GM19438 (cell line): Measurements from ENCODE around the gene C2CD4A.

Experiments
- ATAC-seq: cut with Tn5 transposase; IDR thresholded peaks from one replicate; pipeline ENCODE4 v1.9.1; 2021; ENCODE audit warnings: low read depth; ENCODE audit not compliant: unreplicated experiment

Gene C2CD4A

DNA sequence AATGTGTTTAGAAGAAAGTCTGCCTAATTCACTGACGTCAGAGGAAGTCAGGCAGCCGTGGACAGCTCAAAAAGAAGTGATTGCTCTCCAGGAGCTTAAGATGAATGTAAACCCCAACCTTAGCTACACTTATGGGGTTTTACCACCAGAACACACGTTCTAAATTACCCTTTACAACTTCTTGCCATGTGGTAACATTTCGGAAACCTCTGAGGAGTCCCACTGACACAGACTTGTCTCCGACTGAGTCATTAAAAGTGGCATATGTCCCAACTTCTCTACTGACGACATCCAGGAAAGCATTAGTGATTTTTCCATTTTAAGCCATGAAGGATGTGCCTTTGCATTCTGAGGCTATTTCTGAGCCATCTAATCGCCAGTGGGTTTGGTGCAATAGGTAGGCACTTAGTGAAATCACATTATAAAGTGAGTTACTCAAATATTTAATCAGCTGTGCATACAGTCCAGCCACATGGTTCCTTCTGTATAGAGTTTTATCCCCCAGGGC is 32.4 kb downstream of the C2CD4A start:
- no peak for ATAC-seq

DNA sequence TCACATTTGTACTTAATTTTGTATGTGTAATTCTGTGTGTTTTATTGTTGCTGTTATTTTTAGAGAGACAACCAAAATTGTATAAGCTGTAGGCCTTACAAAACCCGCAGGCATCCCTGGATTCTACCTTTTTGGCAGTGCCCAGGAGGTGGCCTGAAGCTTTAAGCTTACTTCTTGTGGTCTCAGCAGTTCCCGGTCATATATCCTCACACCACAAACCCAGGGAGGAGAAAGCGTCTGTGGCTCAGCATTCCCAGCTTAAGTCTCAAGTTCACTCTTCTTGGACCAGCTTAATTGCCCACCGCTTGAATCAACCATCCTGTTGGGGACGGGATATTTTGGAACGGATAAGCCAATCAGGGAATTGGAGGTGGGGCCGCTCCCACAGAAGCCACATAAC is 36.7 kb downstream of the C2CD4A start:
- no peak for ATAC-seq

DNA sequence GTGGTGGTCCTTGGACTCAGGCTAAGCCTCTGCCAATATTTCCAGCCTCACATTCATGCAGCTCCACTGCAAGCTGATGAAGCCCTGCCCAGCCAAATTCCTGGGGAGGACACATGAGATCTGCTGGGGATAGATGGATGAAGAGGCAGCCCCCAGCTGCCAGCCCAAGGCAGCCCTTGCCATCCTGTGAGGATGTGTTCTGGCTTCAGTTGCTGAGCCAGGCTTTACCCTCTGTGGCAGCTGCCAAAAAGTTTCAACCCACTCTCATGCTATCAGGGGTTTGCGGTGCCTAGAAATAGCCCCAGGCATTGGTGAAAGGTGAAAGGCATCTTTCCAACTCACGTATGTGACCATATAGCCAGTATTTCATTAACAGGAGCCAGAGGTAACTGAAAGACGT is 37.6 kb downstream of the C2CD4A start:
- ATAC-seq: no peak

DNA sequence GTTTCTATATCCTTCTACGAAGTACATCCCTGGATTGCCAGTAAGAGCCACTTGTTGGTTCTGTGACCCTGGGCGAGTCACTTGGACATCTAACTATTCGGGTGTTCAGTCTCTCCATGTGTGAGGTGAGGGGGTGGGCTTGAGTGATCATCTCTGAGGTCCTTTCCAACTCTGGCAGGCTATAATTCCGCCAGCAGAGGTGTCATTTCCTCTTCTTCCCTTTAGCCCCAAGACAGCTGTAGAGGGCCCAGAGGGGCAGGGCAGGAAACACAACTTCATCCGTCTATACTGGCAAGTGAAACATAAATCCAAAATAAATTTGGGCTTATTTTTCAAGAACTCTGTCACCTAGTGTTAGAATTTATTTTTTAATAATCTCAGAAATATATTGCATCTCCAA is 38.1 kb downstream of the C2CD4A start:
- ATAC-seq: no peak

DNA sequence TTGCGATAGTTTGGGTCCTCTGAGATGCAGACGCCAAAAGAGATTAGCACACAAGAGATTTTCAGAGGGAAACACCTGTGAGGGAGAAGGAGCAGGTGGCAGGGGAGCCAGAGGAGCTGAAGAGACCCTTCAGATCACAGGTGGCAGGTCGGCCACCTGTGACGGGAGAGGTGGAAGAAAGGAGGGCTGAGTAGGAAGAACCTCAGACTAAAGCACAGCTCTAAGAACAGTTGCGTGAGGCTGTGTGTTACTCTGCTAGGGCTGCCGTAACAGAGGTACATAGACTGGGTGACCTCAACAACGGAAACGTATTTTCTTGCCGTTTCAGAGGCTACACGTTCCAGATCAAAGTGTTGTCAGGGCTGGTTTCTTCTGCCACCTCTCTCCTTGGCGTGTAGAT is 38.5 kb downstream of the C2CD4A start:
- ATAC-seq: no peak

DNA sequence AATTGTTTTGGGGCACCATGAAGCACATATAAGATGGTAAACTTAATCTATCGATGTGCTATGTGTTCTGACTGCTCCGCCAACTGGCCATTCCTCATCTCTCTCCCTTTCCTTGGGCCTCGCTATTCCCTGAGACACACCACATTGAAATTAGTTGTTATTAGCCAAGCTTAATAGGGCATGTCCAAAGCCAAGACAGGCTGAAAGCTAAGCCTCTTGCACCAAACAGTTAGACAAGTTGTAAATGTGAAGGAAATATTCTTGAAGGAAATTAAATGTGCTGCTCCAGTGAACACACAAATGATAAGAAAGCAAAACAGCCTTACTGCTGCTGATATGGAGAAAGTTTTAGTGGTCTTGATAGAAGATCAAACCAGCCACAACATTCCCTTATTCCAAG is 39.3 kb downstream of the C2CD4A start:
- no peak for ATAC-seq

DNA sequence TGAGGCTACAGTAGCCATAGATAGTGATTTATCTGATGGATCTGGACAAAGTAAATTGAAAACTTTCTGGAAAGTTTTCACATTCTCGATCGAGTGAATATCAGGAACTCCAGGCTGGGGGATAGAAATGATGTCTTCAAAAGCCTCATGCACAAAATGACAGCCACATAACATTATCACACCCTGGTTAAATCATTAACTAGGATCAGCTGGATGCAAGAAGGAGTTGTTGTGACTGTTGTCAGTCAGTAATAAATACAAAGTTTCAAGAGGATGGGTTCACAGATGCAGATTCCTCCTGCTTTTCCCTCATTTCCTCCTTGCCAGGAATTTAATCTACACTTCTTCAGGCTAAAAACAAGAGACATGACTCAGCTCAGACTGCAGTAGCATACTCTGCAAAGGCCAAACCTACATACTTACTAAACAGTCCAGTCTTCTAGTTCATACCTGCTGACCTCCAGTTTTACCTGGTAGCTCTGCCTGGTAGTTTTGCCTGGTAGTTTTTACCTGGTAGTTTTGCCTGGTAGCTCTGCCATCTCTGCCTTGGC is 40.9 kb downstream of the C2CD4A start:
- no peak for ATAC-seq

DNA sequence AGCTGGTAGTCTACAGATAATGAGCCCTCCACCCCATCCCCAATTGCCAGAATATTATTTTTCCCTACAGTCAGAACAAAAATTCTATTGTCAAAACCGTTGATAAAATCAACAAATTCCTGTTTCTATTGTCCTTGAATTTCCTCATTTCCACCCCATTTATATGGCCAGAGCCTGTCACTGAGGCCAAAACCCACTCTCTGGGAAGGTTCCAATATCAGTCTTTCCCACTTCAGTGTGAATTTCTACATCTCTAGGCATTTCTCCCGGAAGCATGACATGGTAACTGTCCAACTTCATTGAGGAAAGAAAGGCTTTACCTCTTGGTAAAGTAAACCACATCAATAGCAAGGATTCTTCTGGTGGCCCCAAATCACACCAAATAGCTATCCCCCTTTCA is 41.6 kb downstream of the C2CD4A start:
- ATAC-seq: no peak

DNA sequence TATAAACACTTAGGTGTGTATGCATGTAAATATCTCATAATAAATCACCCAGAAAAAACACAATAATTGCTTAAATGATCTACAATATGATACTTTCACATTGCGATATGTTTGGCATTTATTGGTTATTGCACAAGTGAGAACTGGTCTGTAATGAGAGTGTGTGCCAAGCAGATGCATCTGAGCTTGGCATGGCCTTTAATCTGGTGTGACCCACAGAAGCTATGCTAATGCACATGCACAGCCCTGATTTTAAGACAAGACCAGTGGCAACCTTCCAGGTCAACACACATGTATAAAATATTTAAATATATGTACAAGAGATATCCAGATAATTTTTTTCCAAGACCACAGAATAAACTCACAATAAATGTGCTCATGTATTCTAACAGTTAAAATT is 42.7 kb downstream of the C2CD4A start:
- ATAC-seq: no peak

DNA sequence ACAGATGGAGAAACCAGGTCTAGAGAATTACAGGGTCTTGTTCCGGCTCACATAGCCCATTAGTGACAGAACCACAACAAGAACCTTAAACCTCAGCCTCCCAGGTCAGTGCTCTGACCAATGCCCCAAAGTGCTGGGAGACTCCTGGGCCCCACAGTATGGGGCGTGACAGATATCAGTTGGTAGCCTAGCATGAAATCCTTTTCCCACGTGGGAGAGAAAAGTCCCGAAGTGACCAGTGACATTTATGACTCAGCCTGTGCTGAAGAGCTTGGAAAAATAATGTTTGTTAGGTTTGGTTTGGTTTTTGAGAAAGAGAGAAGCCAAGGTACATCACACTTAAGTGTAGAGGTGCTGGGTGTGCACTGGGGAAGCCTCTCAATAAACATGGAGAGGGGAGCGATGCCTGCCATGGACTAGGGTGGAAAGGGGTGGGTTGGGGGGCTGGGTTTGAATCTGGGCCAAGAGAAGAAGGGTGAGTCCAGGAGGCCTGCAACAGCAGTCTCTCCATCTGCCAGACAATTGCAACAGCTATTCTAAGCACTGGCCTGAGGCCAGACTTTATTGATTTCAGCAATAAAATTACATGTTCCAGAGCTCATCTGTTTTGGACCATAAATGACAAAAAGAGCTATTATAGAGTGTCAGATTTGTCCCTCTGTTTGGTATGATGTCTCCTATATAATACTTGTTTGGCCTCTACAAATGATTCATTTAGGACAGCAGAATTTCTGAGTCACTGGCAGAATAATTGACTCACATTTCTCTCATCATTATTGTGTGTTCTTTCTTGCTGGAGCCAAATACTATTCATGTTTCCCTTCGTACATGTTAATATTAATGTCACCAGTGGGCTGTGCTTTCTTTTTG is 43.4 kb downstream of the C2CD4A start:
- no peak for ATAC-seq

DNA sequence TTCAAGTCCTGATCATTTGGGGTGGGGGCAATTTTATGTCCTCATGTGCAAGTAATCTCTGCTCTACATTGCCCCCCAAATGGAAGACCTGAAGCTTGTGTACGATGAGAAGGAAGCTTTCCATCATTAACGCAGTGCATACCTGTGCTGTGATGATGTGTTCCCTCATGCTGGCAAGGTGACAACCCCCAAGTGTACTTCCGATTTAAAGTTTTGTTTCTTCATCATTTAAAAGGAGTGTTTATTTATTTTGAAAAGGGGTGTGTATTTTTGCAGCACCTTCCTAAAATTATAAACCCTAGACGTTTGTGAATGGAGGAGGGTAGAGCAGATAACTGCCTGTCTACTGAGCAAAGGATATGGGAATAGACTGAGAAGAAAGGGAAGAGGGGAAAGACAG is 45.3 kb downstream of the C2CD4A start:
- no peak for ATAC-seq

DNA sequence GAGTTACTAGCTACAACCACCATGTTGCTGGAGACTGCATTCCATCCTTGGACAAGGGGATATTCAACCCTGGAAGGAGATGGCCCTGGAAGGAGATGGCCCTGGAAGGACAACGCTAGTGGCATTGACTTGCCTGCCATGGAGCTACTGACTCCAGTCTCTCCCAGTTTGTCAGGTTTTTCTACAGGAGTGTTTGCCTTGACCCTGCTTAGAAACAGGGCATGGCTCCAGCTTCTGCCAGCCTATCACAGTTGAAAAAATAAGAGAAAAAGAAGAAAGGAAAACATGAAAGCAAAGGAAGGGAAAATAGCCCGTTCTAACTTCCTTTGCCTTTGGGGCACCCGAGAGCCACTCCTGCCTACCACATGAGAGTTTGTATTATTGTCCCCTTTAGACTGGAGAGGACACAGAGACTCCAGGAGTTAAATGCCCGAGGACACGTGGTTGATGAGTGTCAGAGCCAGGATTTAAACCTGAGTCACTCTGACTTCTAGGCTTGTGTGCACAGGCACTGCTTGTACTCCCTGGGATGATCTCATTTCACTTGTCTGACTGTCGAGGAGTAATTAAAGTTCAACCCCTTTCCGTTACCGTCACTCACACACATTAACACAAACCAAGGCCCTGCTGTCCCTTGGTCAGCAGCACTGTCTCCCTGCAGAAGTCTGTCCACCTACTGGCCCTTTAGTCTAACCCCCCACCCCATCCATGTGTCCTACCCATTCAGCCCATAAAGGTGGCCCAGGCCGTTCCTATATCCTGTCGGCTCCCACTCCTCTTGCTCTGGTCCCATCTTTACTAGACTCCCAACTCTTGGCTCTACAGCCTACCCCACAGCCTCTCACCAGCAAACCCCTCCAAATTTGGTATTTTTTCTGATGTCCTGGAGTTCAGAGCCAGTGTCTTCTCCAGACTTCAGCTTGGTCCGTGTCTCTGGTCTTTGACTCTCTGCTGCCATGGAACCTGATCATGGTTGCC is 46.1 kb downstream of the C2CD4A start:
- no peak for ATAC-seq

DNA sequence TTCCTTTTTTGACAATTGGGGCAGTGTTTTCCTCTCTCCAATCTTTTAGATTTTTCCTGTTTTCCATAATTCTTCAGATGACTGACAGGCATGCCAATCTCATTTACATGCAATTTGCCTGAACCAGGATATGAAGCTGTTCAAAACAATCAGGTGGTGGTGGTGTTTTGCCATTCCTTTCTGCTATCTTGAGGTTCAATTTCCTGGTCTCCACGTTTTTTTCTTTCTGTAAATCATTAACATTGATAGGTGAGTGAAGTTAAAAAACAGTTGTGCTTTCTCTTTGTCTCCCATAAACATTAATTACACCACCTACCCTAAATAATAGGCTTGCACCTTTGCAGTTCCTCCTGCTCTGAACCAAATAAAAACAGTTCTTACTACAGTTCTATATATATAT is 49.1 kb downstream of the C2CD4A start:
- no peak for ATAC-seq

DNA sequence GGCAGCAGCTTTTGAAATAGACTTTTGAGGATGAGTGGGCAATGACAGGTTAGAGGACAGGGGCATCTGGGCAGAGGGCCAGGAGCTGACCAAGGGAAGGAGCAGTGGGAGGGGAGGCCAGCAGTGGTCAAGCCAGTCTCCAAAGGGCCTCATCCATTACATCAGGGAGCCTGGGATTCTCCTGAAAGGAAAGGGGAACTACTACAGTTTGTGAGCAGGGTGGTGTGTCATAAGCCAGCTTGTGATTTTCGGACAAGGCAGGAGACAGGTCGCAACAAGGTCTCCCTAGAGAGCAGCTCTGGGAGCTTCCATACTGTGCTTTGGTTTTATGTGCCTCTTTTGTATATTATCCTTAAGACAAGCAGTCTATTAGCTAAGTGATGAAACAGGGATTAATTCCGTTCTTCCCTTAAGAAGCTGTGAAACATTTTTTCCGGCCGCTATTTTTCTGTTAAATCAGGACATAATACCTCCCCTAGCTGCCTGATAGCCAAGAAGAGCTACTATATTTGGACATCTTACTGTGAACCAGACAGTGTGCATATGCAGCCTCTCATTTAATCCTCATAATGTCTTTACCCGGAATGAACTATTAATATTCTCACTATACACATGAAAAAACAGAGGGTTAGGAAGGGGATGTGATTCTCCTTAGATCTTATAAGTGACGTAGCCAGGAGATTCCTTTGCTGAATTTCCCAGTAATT is 51.9 kb downstream of the C2CD4A start:
- no peak for ATAC-seq

DNA sequence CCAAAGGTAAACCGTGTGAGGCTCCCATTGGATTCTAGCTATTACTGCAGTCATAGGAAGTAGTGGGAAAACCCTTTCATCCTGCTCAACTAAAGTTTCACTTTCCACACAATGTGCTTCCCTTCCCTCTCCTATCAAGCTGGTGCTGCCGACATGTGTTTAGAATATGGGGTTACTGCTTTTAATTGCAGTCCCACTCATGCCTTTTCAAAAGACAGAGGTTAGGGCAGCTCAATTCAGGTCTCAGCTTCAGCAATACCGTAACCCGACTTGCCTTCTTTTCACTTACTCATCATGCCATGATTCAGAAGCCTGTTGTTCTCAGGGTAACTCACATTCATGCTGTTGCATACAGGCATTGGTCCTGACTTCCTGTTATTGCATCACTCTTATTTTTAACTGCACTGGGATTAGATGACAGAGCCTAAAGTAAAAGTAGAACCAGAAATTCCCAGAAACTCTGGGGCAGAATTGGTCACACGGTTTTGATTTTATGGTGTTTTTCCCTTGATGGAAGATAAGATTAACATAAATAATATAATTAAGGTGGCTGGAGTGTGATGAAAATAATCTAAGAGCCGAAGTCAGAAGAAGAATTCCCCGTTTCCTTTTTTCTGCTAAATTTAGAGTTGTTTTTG is 52.6 kb downstream of the C2CD4A start:
- ATAC-seq: no peak

DNA sequence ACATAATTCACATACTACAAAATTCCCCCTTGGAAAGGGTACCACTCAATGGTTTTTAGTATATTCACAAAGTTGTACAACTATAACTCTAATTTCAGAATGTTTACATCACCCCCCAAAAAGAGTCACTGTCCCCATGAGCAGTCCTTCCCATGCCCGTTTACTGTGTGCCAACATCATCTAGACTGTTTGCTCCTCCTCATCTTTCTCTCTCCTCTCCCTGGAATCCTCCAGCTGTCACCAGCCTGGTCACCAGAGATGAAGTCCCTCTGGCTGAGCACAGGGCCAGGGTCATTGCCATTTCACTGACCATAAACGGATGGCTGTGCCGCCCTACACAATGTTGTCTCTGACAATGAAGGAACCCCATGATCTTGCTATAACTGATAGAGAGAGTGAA is 53.1 kb downstream of the C2CD4A start:
- no peak for ATAC-seq
